Measurements from ENCODE around the gene PTH1R.

The PTH1R gene

GRCh38 chr3:46939578-46940445 lies 62.3 kb downstream of the PTH1R start:
- Histone ChIP-seq H3K4me3 (ENCODE audit: insufficient read length, low read depth) (no peak overlapping the region), H3K9me3 (ENCODE audit: insufficient read depth, low read length) (no peaks in the 10 kb centered on the region), H3K36me3 (ENCODE audit: insufficient read depth, insufficient read length, low read length) (peaks cover 76% of the 10 kb centered on the region), H3K9ac (ENCODE audit: insufficient read length, low read depth) (no peak overlapping the region), H3K27me3 (ENCODE audit: insufficient read depth, insufficient read length) (no peaks in the 10 kb centered on the region), H3K4me1 (ENCODE audit: insufficient read depth, insufficient read length) (peaks cover 21% of the 10 kb centered on the region)
- TF ChIP-seq ZNF274 (IDR thresholded peaks at IDR 0.05; ENCODE audit: low read depth, low read length) (no peak), SUZ12 (IDR thresholded peaks at IDR 0.05; ENCODE audit: extremely low read depth, insufficient read depth, insufficient read length) (no peak), YY1 (IDR thresholded peaks at IDR 0.05; ENCODE audit: insufficient read depth, insufficient read length) (no peak)
- DNase-seq (ENCODE audit: low read depth, low spot score) = no peak

GRCh38 chr3:46942076-46942475 lies 64.6 kb downstream of the PTH1R start:
- H3K27me3 ChIP-seq (ENCODE audit: insufficient read depth, insufficient read length) = no peaks in the 10 kb centered on the region
- no peak for DNase-seq (ENCODE audit: low read depth, low spot score)
- peaks cover 16% of the 10 kb centered on the region for H3K4me1 ChIP-seq (ENCODE audit: insufficient read depth, insufficient read length)
- no peak overlapping the region for H3K9ac ChIP-seq (ENCODE audit: insufficient read length, low read depth)
- peaks cover 69% of the 10 kb centered on the region for H3K36me3 ChIP-seq (ENCODE audit: insufficient read depth, insufficient read length, low read length)
- TF ChIP-seq YY1 (IDR thresholded peaks at IDR 0.05; ENCODE audit: insufficient read depth, insufficient read length) (no peak), ZNF274 (IDR thresholded peaks at IDR 0.05; ENCODE audit: low read depth, low read length) (no peak), SUZ12 (IDR thresholded peaks at IDR 0.05; ENCODE audit: extremely low read depth, insufficient read depth, insufficient read length) (no peak)
- H3K4me3 ChIP-seq (ENCODE audit: insufficient read length, low read depth) = no peak overlapping the region
- H3K9me3 ChIP-seq (ENCODE audit: insufficient read depth, low read length) = no peaks in the 10 kb centered on the region

GRCh38 chr3:46942481-46943236 lies 65.1 kb downstream of the PTH1R start:
- H3K9ac ChIP-seq (ENCODE audit: insufficient read length, low read depth) = no peak overlapping the region
- no peak overlapping the region for H3K4me3 ChIP-seq (ENCODE audit: insufficient read length, low read depth)
- TF ChIP-seq YY1 (IDR thresholded peaks at IDR 0.05; ENCODE audit: insufficient read depth, insufficient read length) = no peak
- no peak for TF ChIP-seq ZNF274 (IDR thresholded peaks at IDR 0.05; ENCODE audit: low read depth, low read length)
- no peak for TF ChIP-seq SUZ12 (IDR thresholded peaks at IDR 0.05; ENCODE audit: extremely low read depth, insufficient read depth, insufficient read length)
- peaks cover 69% of the 10 kb centered on the region for H3K36me3 ChIP-seq (ENCODE audit: insufficient read depth, insufficient read length, low read length)
- no peaks in the 10 kb centered on the region for H3K27me3 ChIP-seq (ENCODE audit: insufficient read depth, insufficient read length)
- no peak for DNase-seq (ENCODE audit: low read depth, low spot score)
- H3K4me1 ChIP-seq (ENCODE audit: insufficient read depth, insufficient read length) = peaks cover 19% of the 10 kb centered on the region
- H3K9me3 ChIP-seq (ENCODE audit: insufficient read depth, low read length) = no peaks in the 10 kb centered on the region

GRCh38 chr3:46943237-46944187 lies 66.0 kb downstream of the PTH1R start:
- no peaks in the 10 kb centered on the region for H3K27me3 ChIP-seq (ENCODE audit: insufficient read depth, insufficient read length)
- peaks cover 68% of the 10 kb centered on the region for H3K36me3 ChIP-seq (ENCODE audit: insufficient read depth, insufficient read length, low read length)
- peaks cover 22% of the 10 kb centered on the region for H3K4me1 ChIP-seq (ENCODE audit: insufficient read depth, insufficient read length)
- no peak overlapping the region for H3K4me3 ChIP-seq (ENCODE audit: insufficient read length, low read depth)
- H3K9ac ChIP-seq (ENCODE audit: insufficient read length, low read depth) = no peak overlapping the region
- no peaks in the 10 kb centered on the region for H3K9me3 ChIP-seq (ENCODE audit: insufficient read depth, low read length)
- no peak for DNase-seq (ENCODE audit: low read depth, low spot score)
- TF ChIP-seq YY1 (IDR thresholded peaks at IDR 0.05; ENCODE audit: insufficient read depth, insufficient read length) (no peak), ZNF274 (IDR thresholded peaks at IDR 0.05; ENCODE audit: low read depth, low read length) (no peak), SUZ12 (IDR thresholded peaks at IDR 0.05; ENCODE audit: extremely low read depth, insufficient read depth, insufficient read length) (no peak)

- Histone ChIP-seq H3K36me3 (ENCODE audit: insufficient read depth, insufficient read length, low read length) (peaks cover 66% of the 10 kb centered on the region), H3K27me3 (ENCODE audit: insufficient read depth, insufficient read length) (no peaks in the 10 kb centered on the region), H3K9me3 (ENCODE audit: insufficient read depth, low read length) (no peaks in the 10 kb centered on the region), H3K9ac (ENCODE audit: insufficient read length, low read depth) (no peak overlapping the region), H3K4me1 (ENCODE audit: insufficient read depth, insufficient read length) (peaks cover 28% of the 10 kb centered on the region), H3K4me3 (ENCODE audit: insufficient read length, low read depth) (no peak overlapping the region)
- DNase-seq (ENCODE audit: low read depth, low spot score) = no peak
- TF ChIP-seq ZNF274 (IDR thresholded peaks at IDR 0.05; ENCODE audit: low read depth, low read length) = no peak
- TF ChIP-seq YY1 (IDR thresholded peaks at IDR 0.05; ENCODE audit: insufficient read depth, insufficient read length) = no peak
- TF ChIP-seq SUZ12 (IDR thresholded peaks at IDR 0.05; ENCODE audit: extremely low read depth, insufficient read depth, insufficient read length) = no peak
Measured at GRCh38 chr3:46944191-46944590, 66.7 kb downstream of the PTH1R start.

GRCh38 chr3:46946416-46946815 lies 68.9 kb downstream of the PTH1R start:
- no peak overlapping the region for H3K9ac ChIP-seq (ENCODE audit: insufficient read length, low read depth)
- H3K36me3 ChIP-seq (ENCODE audit: insufficient read depth, insufficient read length, low read length) = peaks cover 47% of the 10 kb centered on the region

More at GRCh38 chr3:46946416-46946815, 68.9 kb downstream of the PTH1R start:
- TF ChIP-seq YY1 (IDR thresholded peaks at IDR 0.05; ENCODE audit: insufficient read depth, insufficient read length) = no peak
- TF ChIP-seq SUZ12 (IDR thresholded peaks at IDR 0.05; ENCODE audit: extremely low read depth, insufficient read depth, insufficient read length) = no peak
- no peak for TF ChIP-seq ZNF274 (IDR thresholded peaks at IDR 0.05; ENCODE audit: low read depth, low read length)
- Histone ChIP-seq H3K27me3 (ENCODE audit: insufficient read depth, insufficient read length) (no peaks in the 10 kb centered on the region), H3K4me1 (ENCODE audit: insufficient read depth, insufficient read length) (peaks cover 32% of the 10 kb centered on the region), H3K9me3 (ENCODE audit: insufficient read depth, low read length) (no peaks in the 10 kb centered on the region), H3K4me3 (ENCODE audit: insufficient read length, low read depth) (no peak overlapping the region)
- DNase-seq (ENCODE audit: low read depth, low spot score) = no peak
